ENCODE measurements around the gene CEACAM16. TPM values are rescaled to one million over a fixed set of nuclear protein-coding genes. Genes with fewer than 3 reads are reported as not detected.
"Not testable (repeated sequence)": the region's sequence is repeated elsewhere in the genome, so short reads cannot be mapped to it uniquely, and the experiment has no call there.

Gene CEACAM16
- total RNA-seq, 1 experiment from 2014 or later, result not detected

- no peak for DNase-seq (ENCODE audit: low read depth)
Observed at GRCh38 chr19:44702551-44703176, 3.7 kb downstream of the CEACAM16 start.

GRCh38 chr19:44703336-44704078 is 4.6 kb downstream of the CEACAM16 start:
- no peak for DNase-seq (ENCODE audit: low read depth)

- no peak for DNase-seq (ENCODE audit: low read depth)
Observed at GRCh38 chr19:44704982-44705381, 6.0 kb downstream of the CEACAM16 start.

GRCh38 chr19:44705502-44706010 is 6.6 kb downstream of the CEACAM16 start:
- DNase-seq (ENCODE audit: low read depth), result no peak

GRCh38 chr19:44706506-44707236 is 7.7 kb downstream of the CEACAM16 start:
- DNase-seq (ENCODE audit: low read depth), result no peak

- DNase-seq (ENCODE audit: low read depth), result no peak
Observed at GRCh38 chr19:44707794-44708193, 8.8 kb downstream of the CEACAM16 start.

GRCh38 chr19:44708940-44709339 is 10.0 kb downstream of the CEACAM16 start:
- DNase-seq (ENCODE audit: low read depth), result no peak

- DNase-seq (ENCODE audit: low read depth), result not testable (repeated sequence)
Observed at GRCh38 chr19:44709434-44710266, 10.7 kb downstream of the CEACAM16 start.

GRCh38 chr19:44710483-44710882 is 11.5 kb downstream of the CEACAM16 start:
- DNase-seq (ENCODE audit: low read depth), result no peak

GRCh38 chr19:44712864-44713515 is 14.0 kb downstream of the CEACAM16 start:
- DNase-seq (ENCODE audit: low read depth), result no peak

- DNase-seq (ENCODE audit: low read depth), result no peak
Observed at GRCh38 chr19:44714597-44715169, 15.7 kb downstream of the CEACAM16 start.

- no peak for DNase-seq (ENCODE audit: low read depth)
Observed at GRCh38 chr19:44717603-44718002, 18.7 kb downstream of the CEACAM16 start.

- DNase-seq (ENCODE audit: low read depth), result peak; percentile 85
Observed at GRCh38 chr19:44718441-44719261, 19.7 kb downstream of the CEACAM16 start.

GRCh38 chr19:44719262-44719701 is 20.3 kb downstream of the CEACAM16 start:
- DNase-seq (ENCODE audit: low read depth), result no peak

GRCh38 chr19:44720396-44720795 is 21.4 kb downstream of the CEACAM16 start:
- DNase-seq (ENCODE audit: low read depth), result not testable (repeated sequence)

GRCh38 chr19:44720945-44721344 is 22.0 kb downstream of the CEACAM16 start:
- no peak for DNase-seq (ENCODE audit: low read depth)

- DNase-seq (ENCODE audit: low read depth), result not testable (repeated sequence)
Observed at GRCh38 chr19:44721369-44721768, 22.4 kb downstream of the CEACAM16 start.

- no peak for DNase-seq (ENCODE audit: low read depth)
Observed at GRCh38 chr19:44722131-44723121, 23.5 kb downstream of the CEACAM16 start.
